Renal cortical epithelial cell (primary cell): ENCODE measurements around the gene CAMSAP1. TPM values are rescaled to one million over a fixed set of nuclear protein-coding genes. Genes with fewer than 3 reads are reported as not detected.

Experiments used
- DNase-seq: peaks from one replicate; pipeline ENCODE4 v3.0.0-alpha.2; 2011; ENCODE audit warnings: low read depth
- total RNA-seq: library from RNA; depleted of rRNA; stranded (reverse); fragments of >200 nt; gene quantifications from 2 replicates; pipeline ENCODE4 v1.2.3, GENCODE V29; 2014

The CAMSAP1 gene
- total RNA-seq, 1 donor from 2014 or later = 39.8 TPM

DNA sequence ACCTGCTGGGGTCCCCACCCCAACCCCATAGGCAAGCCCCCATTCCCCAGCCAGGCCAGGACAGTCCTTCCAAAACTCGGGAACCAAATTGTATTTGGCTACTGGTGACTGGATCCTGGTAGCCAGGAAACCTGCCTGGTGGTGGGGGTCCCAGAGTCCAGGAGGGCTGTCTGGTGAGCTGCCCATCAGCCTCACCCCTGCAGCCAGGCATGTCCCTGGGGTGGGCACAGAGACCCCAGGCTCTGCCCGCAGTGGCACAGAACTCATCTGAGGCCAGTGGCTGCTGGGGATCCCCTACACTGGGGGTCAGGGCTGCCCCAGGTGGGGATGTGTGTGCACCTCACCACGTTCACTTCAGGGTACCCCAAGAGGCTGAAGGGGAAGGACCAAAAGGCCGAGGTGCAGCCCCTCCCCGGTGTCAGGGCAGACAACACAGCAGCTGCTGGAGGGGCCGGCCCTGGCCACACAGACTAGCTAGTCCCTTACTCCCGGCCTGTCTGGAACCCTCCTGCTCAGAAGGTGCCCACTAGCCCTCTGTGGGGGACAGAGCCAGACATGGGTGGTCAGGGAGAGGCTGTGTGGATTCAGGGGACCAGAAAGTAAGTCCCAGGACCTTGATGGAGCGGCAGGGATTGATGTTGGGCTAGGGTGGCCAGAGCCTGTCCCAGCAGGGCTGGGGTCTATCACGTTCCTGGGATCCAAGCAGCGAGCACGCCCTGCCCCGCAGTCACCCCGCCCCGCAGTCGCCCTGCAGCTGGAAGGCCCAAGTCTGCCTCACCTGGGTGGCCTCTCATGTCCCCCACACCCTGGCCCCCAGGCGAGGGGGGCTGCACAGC lies 113.9 kb downstream of the CAMSAP1 start:
- no peak for DNase-seq

GRCh38 chr9:135792268-135793128 lies 114.8 kb downstream of the CAMSAP1 start:
- no peak for DNase-seq

DNA sequence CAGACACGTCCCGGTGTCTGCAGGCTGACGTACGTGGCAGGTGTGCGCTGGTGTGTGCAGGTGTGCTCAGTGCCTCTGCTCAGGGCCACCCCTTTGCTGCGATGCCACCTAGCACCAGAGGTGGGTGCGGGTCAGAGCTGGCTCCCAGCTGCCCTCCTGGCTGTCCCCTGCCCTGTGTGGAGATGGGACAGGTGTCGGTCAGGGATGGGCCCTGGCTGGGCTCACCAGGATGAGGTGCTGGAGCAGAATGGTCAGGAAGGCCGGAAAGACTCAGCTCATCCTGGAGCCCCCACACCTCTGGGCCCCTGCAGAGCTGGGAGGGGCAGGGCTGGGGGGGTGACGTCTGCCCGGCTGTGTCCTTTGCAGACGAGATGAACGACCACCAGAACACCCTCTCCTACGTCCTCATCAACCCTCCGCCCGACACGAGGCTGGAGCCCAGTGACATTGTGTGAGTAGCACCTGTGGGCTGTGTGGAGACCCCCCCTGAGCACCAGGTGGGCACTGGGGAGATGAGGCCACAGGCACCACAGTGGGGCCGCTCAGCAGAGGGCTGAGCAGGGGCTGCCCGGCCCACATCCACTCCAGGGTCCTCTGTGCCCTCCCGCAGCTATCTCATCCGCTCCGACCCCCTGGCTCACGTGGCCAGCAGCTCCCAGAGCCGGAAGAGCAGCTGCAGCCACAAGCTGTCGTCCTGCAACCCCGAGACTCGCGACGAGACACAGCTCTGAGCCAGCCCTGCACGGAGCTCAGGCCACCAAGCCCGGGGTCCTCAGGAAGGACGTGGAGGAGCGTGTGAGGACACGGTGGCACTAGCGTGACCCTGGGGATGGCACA lies 115.7 kb downstream of the CAMSAP1 start:
- no peak for DNase-seq

DNA sequence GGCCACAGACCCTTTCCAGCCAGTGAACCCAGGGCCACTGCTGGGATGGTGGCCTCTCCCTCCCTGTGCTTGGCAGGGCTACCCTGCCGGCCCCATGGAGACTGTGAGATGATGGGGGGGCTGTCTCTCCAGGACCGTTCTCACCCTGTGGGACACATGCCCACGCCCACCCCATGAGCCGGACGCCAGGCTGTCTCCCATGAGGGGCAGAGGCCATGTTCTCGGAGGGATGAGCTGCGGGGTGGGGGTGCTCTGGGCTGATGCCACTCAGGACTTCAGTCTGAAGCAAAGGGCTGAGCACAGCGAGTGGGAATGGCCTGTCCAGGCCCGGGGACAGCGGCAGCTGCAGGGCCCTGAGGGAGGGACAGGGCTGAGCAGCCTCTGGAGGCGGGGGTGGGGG lies 116.5 kb downstream of the CAMSAP1 start:
- DNase-seq = no peak

GRCh38 chr9:135790356-135790755 lies 117.0 kb downstream of the CAMSAP1 start:
- no peak for DNase-seq

DNA sequence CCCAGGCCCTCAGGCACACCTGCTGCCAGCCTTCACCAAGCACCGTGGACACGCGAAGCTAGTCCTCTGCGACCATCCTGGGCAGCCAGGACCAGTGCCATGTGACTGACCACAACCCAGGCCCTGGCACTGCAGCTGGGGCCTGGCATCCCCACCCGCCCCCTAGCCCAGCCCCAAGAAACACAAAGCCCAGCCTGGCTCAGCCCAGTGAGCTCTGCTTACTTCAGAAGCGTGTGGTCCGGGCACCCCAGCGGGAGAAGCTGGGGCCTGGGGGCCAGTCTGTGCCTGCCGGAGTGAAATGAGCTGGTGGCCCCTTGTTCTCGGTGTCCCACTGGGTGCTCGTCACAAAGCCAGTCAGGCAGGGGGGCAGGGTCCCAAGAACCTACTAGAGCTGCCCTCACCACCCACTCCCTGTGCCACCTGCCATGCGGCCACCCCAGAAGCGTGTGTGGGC lies 117.5 kb downstream of the CAMSAP1 start:
- DNase-seq = no peak

DNA sequence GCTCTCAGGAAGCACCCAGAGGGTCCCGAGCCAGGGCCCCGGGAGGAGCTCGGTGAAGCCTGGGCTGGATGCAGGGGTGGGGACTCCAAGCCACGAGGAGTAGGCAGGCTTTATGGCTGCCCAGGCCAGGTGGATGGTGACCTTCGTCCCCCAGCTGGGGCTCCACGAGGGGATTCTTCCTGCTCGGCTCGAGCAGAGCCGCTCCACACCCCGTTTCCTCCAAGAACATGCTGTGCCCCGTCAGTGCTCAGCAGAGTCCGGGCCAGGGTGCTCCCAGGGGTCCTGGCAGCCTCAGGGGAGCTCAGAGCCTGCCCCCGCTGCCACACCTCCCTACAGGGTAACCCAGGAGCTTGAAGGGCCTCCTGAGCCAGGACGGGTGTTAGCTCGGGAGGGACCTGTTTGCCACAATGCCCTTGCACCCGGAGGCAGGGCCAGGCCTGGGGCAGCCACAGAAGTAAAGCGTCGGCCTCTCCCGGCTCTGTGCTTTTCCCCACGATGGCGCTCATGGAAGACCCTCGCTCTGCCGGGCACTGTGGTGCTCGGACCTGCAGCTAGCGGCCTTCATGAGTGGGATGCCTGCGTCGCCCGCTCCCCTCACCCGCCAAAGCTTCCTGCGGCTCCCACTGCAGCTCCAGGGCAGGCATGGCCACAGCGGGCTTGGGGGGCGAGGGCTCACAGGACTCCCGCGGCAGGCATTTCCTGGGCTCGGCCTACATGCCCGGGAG lies 118.6 kb downstream of the CAMSAP1 start:
- DNase-seq = no peak

DNA sequence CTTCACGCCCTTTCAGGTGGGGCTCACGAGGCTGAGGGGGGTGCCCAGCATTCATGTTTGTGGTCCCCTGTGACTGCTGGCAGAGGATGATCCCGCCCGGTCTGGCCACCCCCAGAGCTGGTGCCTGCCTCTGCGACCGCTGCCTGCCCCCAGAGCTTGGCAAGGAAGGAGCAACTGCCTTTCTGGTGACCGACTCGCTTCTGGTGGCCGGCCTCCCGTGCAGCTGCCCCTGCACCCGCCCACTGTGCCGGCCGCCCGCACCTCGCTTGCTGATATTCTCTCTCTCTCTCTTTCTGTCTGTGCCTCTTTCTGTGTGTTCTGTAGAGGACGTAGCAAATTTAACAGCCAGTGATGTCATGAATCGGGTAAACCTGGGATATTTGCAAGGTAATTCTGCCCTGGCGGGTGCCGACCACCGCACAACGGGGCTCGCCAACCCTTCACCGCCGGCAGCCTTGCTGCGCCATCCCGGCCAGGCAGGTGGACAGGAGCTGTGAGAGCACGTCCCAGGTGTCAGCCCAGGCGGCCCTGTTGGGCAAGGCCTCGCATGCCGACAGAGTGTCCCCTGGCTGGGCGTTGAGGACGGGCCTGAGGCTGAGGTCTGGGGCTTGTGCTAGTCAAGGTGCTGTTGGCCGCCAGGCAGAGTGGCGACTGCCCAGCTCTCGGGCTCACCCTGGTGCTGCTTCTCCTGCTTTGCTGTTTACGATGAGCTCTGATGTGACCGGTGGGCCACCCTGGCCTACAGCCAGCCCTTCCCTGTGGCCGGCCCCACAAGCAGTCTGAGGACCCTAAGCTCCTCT lies 119.4 kb downstream of the CAMSAP1 start:
- DNase-seq = no peak

- no peak for DNase-seq
These were observed 120.0 kb downstream of the CAMSAP1 start for GRCh38 chr9:135787317-135787716.

- DNase-seq = no peak
These were observed 121.1 kb downstream of the CAMSAP1 start for GRCh38 chr9:135786146-135786690.

GRCh38 chr9:135785013-135785575 lies 122.3 kb downstream of the CAMSAP1 start:
- no peak for DNase-seq

DNA sequence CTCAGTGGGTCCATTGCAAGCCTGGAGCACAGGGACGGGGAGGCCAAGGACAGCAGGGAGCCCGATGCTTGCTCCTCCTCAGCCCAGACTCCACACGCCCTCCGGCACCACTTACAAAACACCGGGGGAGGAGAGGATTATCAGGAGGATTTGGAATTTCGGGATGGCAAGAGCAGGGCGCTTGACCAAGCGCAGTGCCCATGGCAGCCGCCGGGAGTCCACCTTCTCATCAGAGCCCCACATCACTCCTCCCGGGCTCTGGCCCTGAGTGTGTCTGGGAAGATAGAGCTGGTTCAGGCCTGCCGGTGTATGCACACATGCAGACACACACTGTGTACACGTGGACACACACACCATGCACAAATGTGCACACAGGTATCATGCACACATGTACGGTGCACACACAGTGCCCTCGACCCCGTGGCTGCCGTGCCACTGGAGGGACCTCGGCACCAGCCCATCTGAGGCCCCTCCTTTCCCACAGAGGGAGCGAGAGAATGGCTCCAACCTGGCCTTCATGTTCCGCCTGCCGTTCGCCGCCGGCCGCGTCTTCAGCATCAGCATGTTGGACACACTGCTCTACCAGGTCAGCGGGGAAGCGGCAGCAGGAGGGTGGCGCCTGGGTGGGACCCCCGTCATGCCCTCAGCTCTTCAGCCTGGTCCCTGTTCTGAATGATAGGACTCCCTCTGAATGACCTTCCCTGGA lies 123.7 kb downstream of the CAMSAP1 start:
- no peak for DNase-seq

- no peak for DNase-seq
These were observed 124.4 kb downstream of the CAMSAP1 start for GRCh38 chr9:135782946-135783345.

GRCh38 chr9:135780626-135781025 lies 126.7 kb downstream of the CAMSAP1 start:
- no peak for DNase-seq

DNA sequence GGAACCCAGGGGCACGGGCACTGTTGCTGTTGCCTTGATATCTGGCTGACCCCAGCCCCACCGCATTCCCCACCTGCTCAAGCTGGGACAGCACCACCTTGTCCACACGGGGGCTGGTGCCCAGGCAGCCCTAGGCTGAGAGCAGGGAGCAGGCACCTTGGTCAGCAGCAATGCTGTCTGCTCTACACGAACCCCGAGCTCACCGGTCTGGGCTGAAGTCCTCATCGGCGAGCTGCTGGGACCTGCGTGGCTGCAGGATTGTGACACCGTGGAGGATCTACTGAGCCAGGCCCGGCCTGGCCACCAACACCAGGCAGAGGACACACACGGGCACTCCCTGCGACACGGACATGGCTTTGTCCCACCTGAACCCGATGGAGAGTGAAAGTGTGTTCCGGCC lies 127.3 kb downstream of the CAMSAP1 start:
- DNase-seq = no peak

DNA sequence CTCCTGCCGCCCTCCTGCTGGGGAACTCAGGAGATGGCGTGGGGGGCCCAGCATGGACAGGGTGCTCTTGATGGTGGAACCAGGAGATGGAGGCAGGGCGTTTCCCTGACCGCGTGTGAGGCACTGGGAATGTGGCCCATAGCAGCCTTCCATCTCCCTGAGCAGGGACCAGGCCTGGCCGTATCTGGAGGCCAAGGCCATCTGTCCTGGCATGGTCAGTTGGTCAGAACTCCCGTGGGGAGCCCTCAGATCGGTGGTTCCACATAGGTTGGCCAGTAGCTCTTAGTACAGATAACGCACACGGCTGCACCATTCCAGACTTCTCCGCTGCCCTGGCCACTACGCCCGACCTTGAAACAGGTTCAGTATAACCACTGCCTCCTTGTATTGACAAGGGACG lies 127.8 kb downstream of the CAMSAP1 start:
- DNase-seq = no peak

- no peak for DNase-seq
These were observed 128.9 kb downstream of the CAMSAP1 start for GRCh38 chr9:135778421-135778820.

- no peak for DNase-seq
These were observed 129.6 kb downstream of the CAMSAP1 start for GRCh38 chr9:135777623-135778177.
